HepG2 (cell line): Measurements from ENCODE around the gene SPHK2. TPM values are rescaled to one million over a fixed set of nuclear protein-coding genes. Genes with fewer than 3 reads are reported as not detected.

ENCODE experiments used
- ATAC-seq: fragments of 200-7000 bp; cut with Tn5 transposase; 3 replicates; pipeline ENCODE4 v1.9.1; 2020; ENCODE audit warnings: mild to moderate bottlenecking, moderate library complexity
- BruUV-seq: library from RNA; stranded (reverse); fragments of 400-500 nt; replicated peaks from 2 replicates; lab custom pipeline; 2021; lab: Mats Ljungman, UMichigan
- CTCF ChIA-PET: fragments of 300-600 bp; formaldehyde crosslinking; extraction: SDS; loops from one replicate; lab custom pipeline; 2021; ENCODE audit warnings: low total read pairs, inconsistent platforms, low intra/inter-chr PET ratio; lab: Yijun Ruan, JAX
- POLR2A ChIA-PET: fragments of 350-600 bp; sonication (Branson Sonifier 250); formaldehyde crosslinking; loops from one replicate; lab custom pipeline; 2020; ENCODE audit warnings: antibody characterized with exemption, inconsistent platforms; lab: Yijun Ruan, JAX
- DNase-seq: peaks from one replicate; pipeline ENCODE4 v3.0.0-alpha.2; 2015; ENCODE audit warnings: low spot score
- FAIRE-seq: peaks from 3 replicates; lab custom pipeline; 2011; peaks lifted over from hg19 to GRCh38; lab: Jason Lieb, UNC
- H2AFZ ChIP-seq: one replicate; pipeline ENCODE4 v1.6.1; 2011; ENCODE audit warnings: low read length, inconsistent platforms
- H3K27ac ChIP-seq: fragments of 300-600 bp; 3 replicates; pipeline ENCODE4 v1.8.0; 2011; ENCODE audit warnings: mixed run types, mild to moderate bottlenecking, mixed read lengths, low read length, inconsistent platforms; ENCODE audit not compliant: insufficient read depth; ENCODE audit errors: extremely low read length
- H3K27me3 ChIP-seq, 2 experiments: fragments of 200-600 bp in 1 of 2; 2 replicates in 1 of 2; 3 replicates in 1 of 2; pipeline versions ENCODE4 v1.6.0 to v1.8.0; 2011; ENCODE audit warnings: low read length in 2 of 2, mild to moderate bottlenecking in 2 of 2, moderate library complexity in 2 of 2, inconsistent platforms in 1 of 2; ENCODE audit not compliant: insufficient read depth in 2 of 2, control insufficient read depth in 1 of 2
- H3K36me3 ChIP-seq, 2 experiments: fragments of 200-600 bp in 1 of 2; replicated peaks in 1 of 2; 2 replicates in 1 of 2; 3 replicates in 1 of 2; pipeline versions ENCODE4 v1.5.1 to v1.8.0; 2011; ENCODE audit warnings: low read length in 2 of 2, inconsistent platforms in 1 of 2; ENCODE audit not compliant: insufficient read depth in 2 of 2, control insufficient read depth in 1 of 2
- H3K4me1 ChIP-seq: 2 replicates; pipeline ENCODE4 v1.5.1; 2012; ENCODE audit warnings: low read length, inconsistent platforms; ENCODE audit not compliant: insufficient read depth
- H3K4me2 ChIP-seq: 2 replicates; pipeline ENCODE4 v1.6.0; 2011; ENCODE audit warnings: low read depth, low read length, inconsistent platforms
- H3K4me3 ChIP-seq, 3 experiments: fragments of 200-600 bp in 1 of 3; sonication (generic), shearing (Covaris generic) in 1 of 3; replicated peaks in 1 of 3; 2 replicates each; pipeline ENCODE4 v1.5.1; 2011 to 2016; ENCODE audit warnings: low read length in 3 of 3, inconsistent platforms in 2 of 3, low read depth in 2 of 3, mild to moderate bottlenecking in 2 of 3, control low read depth in 1 of 3, mixed read lengths in 1 of 3; ENCODE audit not compliant: insufficient read depth in 1 of 3
- H3K79me2 ChIP-seq: one replicate; pipeline ENCODE4 v1.6.1; 2011; ENCODE audit warnings: low read length, inconsistent platforms; ENCODE audit not compliant: insufficient read depth
- H3K9ac ChIP-seq: 2 replicates; pipeline ENCODE4 v1.6.0; 2011; ENCODE audit warnings: mild to moderate bottlenecking, low read depth, low read length, inconsistent platforms; ENCODE audit not compliant: insufficient read depth
- H3K9me3 ChIP-seq: 2 replicates; pipeline ENCODE4 v1.5.1; 2012; ENCODE audit warnings: mild to moderate bottlenecking, low read length
- H4K20me1 ChIP-seq: 2 replicates; pipeline ENCODE4 v1.6.0; 2011; ENCODE audit warnings: inconsistent platforms, mild to moderate bottlenecking, low read length, moderate library complexity; ENCODE audit not compliant: insufficient read depth
- BRD4 ChIP-seq: sonication (generic); formaldehyde crosslinking; IDR thresholded peaks from 2 replicates; pipeline ENCODE4 v1.4.0; 2020; ENCODE audit warnings: missing genetic modification reagents
- EP300 ChIP-seq, 3 experiments: sonication (generic) in 1 of 3; formaldehyde crosslinking in 1 of 3; IDR thresholded peaks; 2 replicates each; pipeline versions ENCODE4 v1.5.1 to v1.6.1; 2011 to 2020; ENCODE audit warnings: low read depth in 2 of 3, low read length in 2 of 3, borderline replicate concordance in 1 of 3, improper control_type of control experiment in 1 of 3, mild to moderate bottlenecking in 1 of 3, missing genetic modification reagents in 1 of 3, moderate library complexity in 1 of 3
- FOXP1 ChIP-seq, 2 experiments: fragments of 450-650 bp in 1 of 2; IDR thresholded peaks; 2 replicates each; pipeline ENCODE4 v1.6.1; 2017 to 2018; ENCODE audit warnings: antibody characterized with exemption in 1 of 2
- GATAD1 ChIP-seq: IDR thresholded peaks from 2 replicates; pipeline ENCODE4 v1.6.1; 2016; ENCODE audit warnings: missing genetic modification reagents, missing compliant biosample characterization
- GLI4 ChIP-seq: sonication (generic); formaldehyde crosslinking; IDR thresholded peaks from 2 replicates; pipeline ENCODE4 v1.5.1; 2020; ENCODE audit warnings: missing genetic modification reagents, mild to moderate bottlenecking, moderate library complexity, borderline replicate concordance
- YEATS4 ChIP-seq: sonication (generic); formaldehyde crosslinking; IDR thresholded peaks from 2 replicates; pipeline ENCODE4 v1.4.0; 2020; ENCODE audit warnings: missing genetic modification reagents, borderline replicate concordance
- ZFP37 ChIP-seq: sonication (generic); formaldehyde crosslinking; IDR thresholded peaks from 2 replicates; pipeline ENCODE4 v1.4.0; 2020; ENCODE audit warnings: missing genetic modification reagents, borderline replicate concordance
- ZFP62 ChIP-seq: sonication (generic); formaldehyde crosslinking; IDR thresholded peaks from 2 replicates; pipeline ENCODE4 v1.4.0; 2020; ENCODE audit warnings: missing genetic modification reagents
- ZNF335 ChIP-seq: sonication (generic); formaldehyde crosslinking; IDR thresholded peaks from 2 replicates; pipeline ENCODE4 v1.4.0; 2020; ENCODE audit warnings: missing genetic modification reagents
- WGBS: methylation state at CpG from one replicate; pipeline ENCODE4 v1.1.6; 2017; ENCODE audit warnings: low lambda C conversion rate; 5-methylcytosine and 5-hydroxymethylcytosine counted together
- in situ Hi-C: cut with HindIII; loops from 2 replicates; pipeline ENCODE4 v1.10.0; 2017; ENCODE audit warnings: low pct_unique_long_range_greater_than_20kb; ENCODE audit not compliant: extremely low pct_ligation_motif_present
- intact Hi-C: fragments of 100-400 bp; cut with micrococcal nuclease; formaldehyde crosslinking; loops from one replicate; pipeline ENCODE4 v1.10.0; 2022; ENCODE audit not compliant: unreplicated experiment
- polyA plus RNA-seq, 8 experiments: library from polyadenylated mRNA; depleted of rRNA in 3 of 8; stranded (reverse) in 7 of 8; unstranded in 1 of 8; fragments of >200 nt; fragmentation: Illumina TruSeq in 4 of 8; extraction: Trizol in 4 of 8; gene quantifications; 2 replicates each; pipeline versions ENCODE4 v1.2.1 to v1.2.3, GENCODE V29; 2011 to 2016; ENCODE audit warnings: low read depth in 4 of 8, missing spikeins in 1 of 8, mixed read lengths in 1 of 8; ENCODE audit not compliant: insufficient read depth in 1 of 8
- total RNA-seq, 5 experiments: library from RNA; depleted of rRNA; stranded (reverse); fragments of >200 nt; fragmentation: Illumina TruSeq; extraction: Trizol; gene quantifications; 2 replicates each; pipeline ENCODE4 v1.2.3, GENCODE V29; 2016; ENCODE audit warnings: low read depth in 1 of 5

The SPHK2 gene
- total and polyA plus RNA-seq, 2 of the 13 experiments (the other 11 are each of a cell fraction or from before 2014, with no cell fraction given) = 2.9 to 14.4 TPM

DNA sequence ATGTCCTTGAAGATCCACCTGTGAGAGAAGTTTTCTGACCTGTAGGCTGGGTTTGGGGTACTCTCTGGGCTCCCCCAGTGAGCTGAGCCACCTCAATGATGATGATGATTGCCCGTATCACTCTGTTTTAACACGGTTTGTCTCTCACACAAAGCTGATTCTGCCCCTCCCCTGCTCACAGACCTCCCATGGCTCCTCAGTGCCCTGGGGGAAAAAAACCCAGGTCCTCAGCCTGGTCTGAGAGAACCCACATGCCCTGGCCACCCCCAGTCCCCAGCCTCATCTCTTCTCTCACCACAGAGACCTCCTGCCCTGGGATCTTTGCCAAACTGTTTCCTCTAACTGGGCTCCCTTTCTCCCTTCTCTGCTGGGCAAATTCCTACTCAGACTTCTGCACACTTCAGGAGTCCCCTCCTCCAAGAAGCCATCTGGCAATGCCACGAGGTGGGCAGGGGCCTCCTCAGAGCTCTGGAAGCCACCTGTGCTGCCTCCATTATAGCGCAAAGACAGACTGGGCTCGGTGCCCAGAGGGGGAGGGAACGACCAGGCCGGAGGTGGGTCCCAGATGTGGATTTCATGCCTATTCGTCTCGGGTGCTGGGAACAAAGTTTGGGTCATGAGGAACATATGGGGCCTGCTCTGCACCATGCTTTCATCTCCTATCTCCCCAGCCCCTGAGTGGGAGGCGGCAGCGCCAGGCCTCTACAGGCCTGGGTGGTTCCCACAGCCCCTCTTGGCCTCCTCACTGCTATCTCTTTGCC, 35.2 kb downstream of the SPHK2 start:
- Histone ChIP-seq H2AFZ (no peak overlapping the region), H3K9ac (no peak overlapping the region), H4K20me1 (no peaks in the 10 kb centered on the region), H3K4me2 (peak overlapping the region; percentile 21), H3K4me1 (peaks cover 15% of the 10 kb centered on the region), H3K36me3 (no peaks in the 10 kb centered on the region), H3K9me3 (no peaks in the 10 kb centered on the region), H3K27me3 (no peaks in the 10 kb centered on the region), H3K27ac (no peak overlapping the region), H3K79me2 (no peaks in the 10 kb centered on the region), H3K4me3 (no peak overlapping the region)
- FAIRE-seq (no peak), DNase-seq (no peak), ATAC-seq (no peak)
- in situ Hi-C loops = no loop called here
- BruUV-seq = no TSS peak
- ChIA-PET POLR2A (no interaction called here), CTCF (no interaction called here)
- TF ChIP-seq BRD4 (CRISPR knock-in tag) (no peak), ZFP37 (CRISPR knock-in tag) (no peak), EP300 (IDR thresholded peaks at IDR 0.05; ENCODE audit: low read depth in 2 of 2, low read length in 2 of 2) (no peak), EP300 (CRISPR knock-in tag; IDR thresholded peaks at IDR 0.05; ENCODE audit: borderline replicate concordance) (no peak), GATAD1 (no peak), GLI4 (CRISPR knock-in tag) (no peak), FOXP1 (IDR thresholded peaks at IDR 0.05) (no peak), FOXP1 (CRISPR knock-in tag; IDR thresholded peaks at IDR 0.05) (no peak), YEATS4 (CRISPR knock-in tag) (no peak), ZNF335 (CRISPR knock-in tag) (no peak), ZFP62 (CRISPR knock-in tag) (no peak)
- intact Hi-C loops = no loop called here
- 10% methylated on average over 10 of the region's 11 CpGs for WGBS
